Esophagus muscularis mucosa (tissue), 4 donors: ENCODE results near the gene SDHC. TPM values are rescaled to one million over a fixed set of nuclear protein-coding genes. Genes with fewer than 3 reads are reported as not detected.
"Not testable (repeated sequence)": the region's sequence is repeated elsewhere in the genome, so short reads cannot be mapped to it uniquely, and the experiment has no call there.

ENCODE experiments used
- DNase-seq: peaks from one replicate; pipeline ENCODE4 v3.0.0-alpha.2; 2017; ENCODE audit errors: extremely low spot score
- H3K27ac ChIP-seq, 4 donors: fragments of 200-600 bp; sonication (generic); replicated peaks in 1 of 4; 1 replicate in 3 of 4; 2 replicates in 1 of 4; pipeline ENCODE4 v1.5.1; 2016 to 2019; ENCODE audit warnings: mild to moderate bottlenecking in 1 of 4
- H3K27me3 ChIP-seq, 4 donors: fragments of 200-600 bp; sonication (generic); one replicate each; pipeline versions ENCODE4 v1.5.1 to v1.6.0; 2016 to 2019
- H3K36me3 ChIP-seq, 4 donors: fragments of 200-600 bp; sonication (generic); one replicate each; pipeline ENCODE4 v1.5.1; 2016 to 2019
- H3K4me1 ChIP-seq, 4 donors: fragments of 200-600 bp; sonication (generic); one replicate each; pipeline ENCODE4 v1.5.1; 2016 to 2019
- H3K4me3 ChIP-seq, 4 donors: fragments of 200-600 bp; sonication (generic); 1 replicate in 2 of 4; 2 replicates in 2 of 4; pipeline ENCODE4 v1.5.1; 2016 to 2019; ENCODE audit warnings: mild to moderate bottlenecking in 4 of 4, moderate library complexity in 1 of 4
- H3K9me3 ChIP-seq, 4 donors: fragments of 200-600 bp; sonication (generic); 1 replicate in 3 of 4; 2 replicates in 1 of 4; pipeline ENCODE4 v1.5.1; 2016 to 2019
- CTCF ChIP-seq, 3 experiments: fragments of 200-600 bp in 2 of 3; fragments of 450-650 bp in 1 of 3; sonication (generic) in 2 of 3; IDR thresholded peaks; one replicate each; pipeline ENCODE4 v1.5.1; 2017 to 2019; ENCODE audit warnings: antibody characterized with exemption in 3 of 3, mild to moderate bottlenecking in 2 of 3, moderate library complexity in 1 of 3
- EP300 ChIP-seq: sonication (generic); formaldehyde crosslinking; IDR thresholded peaks from one replicate; pipeline ENCODE4 v1.6.1; 2017; ENCODE audit warnings: antibody characterized with exemption
- POLR2A ChIP-seq: fragments of 450-650 bp; IDR thresholded peaks from one replicate; pipeline ENCODE4 v1.6.1; 2017; ENCODE audit warnings: antibody characterized with exemption, moderate library complexity, mild to moderate bottlenecking, low read depth
- POLR2AphosphoS5 ChIP-seq, 2 donors: sonication (generic); formaldehyde crosslinking; IDR thresholded peaks; one replicate each; pipeline ENCODE4 v1.6.1; 2017; ENCODE audit warnings: antibody characterized with exemption in 2 of 2
- WGBS: methylation state at CpG from one replicate; pipeline ENCODE4 v1.1.5; 2018; 5-methylcytosine and 5-hydroxymethylcytosine counted together
- intact Hi-C: fragments of 100-400 bp; cut with DNase I; formaldehyde crosslinking; loops from one replicate; pipeline ENCODE4 v1.15.1; 2023
- total RNA-seq, 4 donors: library from RNA; depleted of rRNA; stranded (reverse); fragments of >200 nt; gene quantifications; one replicate each; pipeline versions ENCODE4 v1.1.0 to v1.2.1, GENCODE V29; 2016

The SDHC gene
- total RNA-seq, 4 donors from 2014 or later = 18.7 to 64.8 (median 30.1) TPM

DNA sequence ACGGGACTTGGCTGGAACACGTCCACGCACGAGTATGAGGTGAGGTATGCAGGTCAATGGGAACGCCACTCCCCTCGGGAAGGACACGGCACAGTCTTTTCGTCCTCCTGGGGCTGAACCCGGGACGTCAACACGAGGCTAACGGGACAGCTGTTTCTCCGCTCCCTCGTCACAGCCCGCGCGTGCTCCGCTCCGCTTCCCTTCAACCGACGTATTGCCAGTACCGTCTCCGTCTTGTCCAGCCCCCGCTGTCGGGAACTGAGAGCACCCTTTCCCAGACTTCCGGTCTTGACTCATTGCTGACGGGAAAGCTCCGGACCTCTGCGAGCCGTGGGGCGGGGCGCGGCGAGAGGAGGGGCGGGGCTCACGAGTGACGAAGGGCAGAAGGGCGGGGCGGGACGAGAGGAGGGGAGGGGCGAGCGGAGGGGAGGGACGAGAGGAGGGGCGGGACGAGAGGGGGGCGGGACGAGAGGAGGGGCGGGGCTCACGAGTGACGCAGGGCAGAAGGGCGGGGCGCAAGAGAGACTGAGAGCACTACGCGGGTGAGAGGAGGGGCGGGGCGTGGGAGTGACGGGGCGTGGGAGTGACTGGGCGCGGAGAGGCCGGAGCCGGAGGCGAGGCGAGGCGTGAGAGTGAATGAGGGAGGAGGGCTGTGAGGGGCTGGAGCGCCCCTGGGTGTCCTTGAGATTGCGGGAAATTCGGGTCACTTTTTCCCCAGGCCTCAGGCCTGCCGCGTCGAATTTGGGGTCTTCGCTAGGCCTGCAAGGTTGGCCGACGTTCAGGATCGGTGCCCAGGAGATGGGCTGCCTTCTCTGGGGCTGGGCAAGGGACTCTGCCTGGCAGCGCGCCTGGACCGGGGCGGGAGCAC is 75.7 kb downstream of the SDHC start:
- WGBS = 1% methylated on average over 46 of the region's 79 CpGs

DNA sequence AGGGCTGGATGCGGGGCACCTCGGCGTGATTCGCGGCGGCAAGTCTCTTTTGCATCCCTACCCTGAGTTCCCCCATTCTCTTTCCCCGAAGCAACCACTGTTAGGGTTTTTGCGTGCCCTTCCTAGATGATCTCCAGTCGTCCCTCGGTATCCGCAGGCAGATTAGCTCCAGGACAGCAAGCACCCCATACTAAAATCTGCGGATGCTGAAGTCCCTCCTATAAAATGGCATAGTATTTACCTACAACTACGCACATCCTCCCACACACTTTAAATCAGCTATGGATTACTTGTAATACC is 76.3 kb downstream of the SDHC start:
- peak; percentile 92 for DNase-seq
- Histone ChIP-seq H3K36me3 (no peaks in the 10 kb centered on the region), H3K27ac (peak overlapping the region; percentile 86 to 92 (median 92)), H3K27me3 (no peaks in the 10 kb centered on the region), H3K4me3 (peak overlapping the region; percentile 57 to 86 (median 71)), H3K4me1 (peaks cover 8 to 15% (median 11%) of the 10 kb centered on the region in 4 donors), H3K9me3 (no peaks in the 10 kb centered on the region)
- intact Hi-C loops = no loop called here
- WGBS = 5% methylated on average over 11 of the region's 13 CpGs
- TF ChIP-seq POLR2A = no peak
- TF ChIP-seq CTCF (IDR thresholded peaks at IDR 0.05) = no peak
- no peak for TF ChIP-seq EP300
- no peak for TF ChIP-seq POLR2AphosphoS5 (IDR thresholded peaks at IDR 0.05)

More for the DNA sequence above, 75.7 kb downstream of the SDHC start:
- Histone ChIP-seq H3K4me3 (peak overlapping the region; percentile 57 to 86 (median 71)), H3K27ac (peak overlapping the region; percentile 91 to 93 (median 92)), H3K9me3 (no peaks in the 10 kb centered on the region), H3K27me3 (no peaks in the 10 kb centered on the region), H3K4me1 (peaks cover 8 to 15% (median 11%) of the 10 kb centered on the region in 4 donors), H3K36me3 (no peaks in the 10 kb centered on the region)
- DNase-seq = peak; percentile 99
- peak; percentile 99 to 100 for TF ChIP-seq POLR2AphosphoS5 (IDR thresholded peaks at IDR 0.05)
- TF ChIP-seq POLR2A = peak; percentile 77
- TF ChIP-seq CTCF (IDR thresholded peaks at IDR 0.05) = no peak
- peak; percentile 100 for TF ChIP-seq EP300
- intact Hi-C loops = loop anchor here (10.0 kb wide), 1 partner anchor 195 kb away; the partner anchor contains the start of gene ADAMTS4

GRCh38 chr1:161391136-161391535 is 77.0 kb downstream of the SDHC start:
- H3K27ac ChIP-seq, H3K4me3 ChIP-seq, H3K27me3 ChIP-seq, H3K36me3 ChIP-seq, DNase-seq, intact Hi-C loops, H3K9me3 ChIP-seq: not testable (repeated sequence)
- WGBS = 96% methylated on average over 7 of the region's 7 CpGs
- peaks cover 8 to 15% (median 11%) of the 10 kb centered on the region in 4 donors for H3K4me1 ChIP-seq

- peaks cover 8 to 15% (median 11%) of the 10 kb centered on the region in 4 donors for H3K4me1 ChIP-seq
- H3K27ac ChIP-seq = no peak overlapping the region
- no peaks in the 10 kb centered on the region for H3K9me3 ChIP-seq
- WGBS = 93% methylated on average over 8 of the region's 8 CpGs
- H3K4me3 ChIP-seq = no peak overlapping the region
- TF ChIP-seq POLR2A (no peak), CTCF (IDR thresholded peaks at IDR 0.05) (no peak), EP300 (no peak), POLR2AphosphoS5 (IDR thresholded peaks at IDR 0.05) (no peak)
- no peak for DNase-seq
- no peaks in the 10 kb centered on the region for H3K36me3 ChIP-seq
- H3K27me3 ChIP-seq = no peaks in the 10 kb centered on the region
- intact Hi-C loops = no loop called here
These were observed 77.4 kb downstream of the SDHC start for GRCh38 chr1:161391611-161392010.

GRCh38 chr1:161393151-161393550 is 79.0 kb downstream of the SDHC start:
- intact Hi-C loops = no loop called here
- DNase-seq = no peak
- no peak overlapping the region for H3K27ac ChIP-seq
- no peaks in the 10 kb centered on the region for H3K36me3 ChIP-seq
- H3K27me3 ChIP-seq = no peaks in the 10 kb centered on the region
- no peaks in the 10 kb centered on the region for H3K9me3 ChIP-seq
- TF ChIP-seq EP300 (no peak), POLR2A (no peak), CTCF (IDR thresholded peaks at IDR 0.05) (no peak), POLR2AphosphoS5 (IDR thresholded peaks at IDR 0.05) (no peak)
- peaks cover 8 to 15% (median 11%) of the 10 kb centered on the region in 4 donors for H3K4me1 ChIP-seq
- H3K4me3 ChIP-seq = no peak overlapping the region

- H3K4me3 ChIP-seq, H3K27ac ChIP-seq, intact Hi-C loops, H3K9me3 ChIP-seq, H3K27me3 ChIP-seq, DNase-seq, H3K36me3 ChIP-seq: not testable (repeated sequence)
- H3K4me1 ChIP-seq = peaks cover 14 to 17% (median 14%) of the 10 kb centered on the region in 4 donors
- 94% methylated on average over 8 of the region's 8 CpGs for WGBS
These were observed 82.9 kb downstream of the SDHC start for GRCh38 chr1:161397038-161397437.
